Endodermal cell (in vitro differentiated cells): ENCODE measurements around the gene CCDC57. TPM values are rescaled to one million over a fixed set of nuclear protein-coding genes. Genes with fewer than 3 reads are reported as not detected.

Experiments
- DNase-seq: peaks from one replicate; pipeline ENCODE4 v3.0.0-alpha.2; 2017
- H3K27ac ChIP-seq: 2 replicates; pipeline ENCODE4 v1.5.1; 2013; ENCODE audit warnings: mild to moderate bottlenecking, low read depth, low read length, moderate library complexity
- H3K27me3 ChIP-seq: 2 replicates; pipeline ENCODE4 v1.6.1; 2013; ENCODE audit warnings: mild to moderate bottlenecking, low read length, moderate library complexity; ENCODE audit not compliant: insufficient read depth, control insufficient read depth, poor library complexity, severe bottlenecking
- H3K36me3 ChIP-seq: 2 replicates; pipeline ENCODE4 v1.7.0; 2013; ENCODE audit warnings: mild to moderate bottlenecking, low read length, moderate library complexity; ENCODE audit not compliant: control insufficient read depth, insufficient read depth
- H3K4me1 ChIP-seq: one replicate; pipeline ENCODE4 v1.7.0; 2013; ENCODE audit warnings: low read length; ENCODE audit not compliant: control insufficient read depth, insufficient read depth
- H3K4me3 ChIP-seq: 2 replicates; pipeline ENCODE4 v1.5.1; 2013; ENCODE audit warnings: mild to moderate bottlenecking, low read length, moderate library complexity
- H3K9ac ChIP-seq: 2 replicates; pipeline ENCODE4 v1.6.1; 2013; ENCODE audit warnings: mild to moderate bottlenecking, low read length, moderate library complexity; ENCODE audit not compliant: poor library complexity, severe bottlenecking; ENCODE audit errors: extremely low read depth
- H3K9me3 ChIP-seq: 2 replicates; pipeline ENCODE4 v1.6.1; 2013; ENCODE audit warnings: mild to moderate bottlenecking, low read length, moderate library complexity; ENCODE audit not compliant: control insufficient read depth
- H3K27ac Mint-ChIP-seq: 2 replicates; pipeline ENCODE4 v1.8.0; 2020; ENCODE audit warnings: mixed read lengths
- H3K27me3 Mint-ChIP-seq: 2 replicates; pipeline ENCODE4 v1.8.0; 2021; ENCODE audit warnings: mild to moderate bottlenecking, mixed read lengths; ENCODE audit not compliant: insufficient read depth
- H3K36me3 Mint-ChIP-seq: 2 replicates; pipeline ENCODE4 v1.8.0; 2020; ENCODE audit warnings: low read depth, mixed read lengths
- H3K4me1 Mint-ChIP-seq: 2 replicates; pipeline ENCODE4 v1.8.0; 2020; ENCODE audit warnings: mixed read lengths
- H3K4me3 Mint-ChIP-seq: 2 replicates; pipeline ENCODE4 v1.8.0; 2020; ENCODE audit warnings: mild to moderate bottlenecking, moderate library complexity, mixed read lengths
- H3K9me3 Mint-ChIP-seq: 2 replicates; pipeline ENCODE4 v1.8.0; 2020; ENCODE audit warnings: mild to moderate bottlenecking, mixed read lengths
- CTCF ChIP-seq: fragments of 200-600 bp; sonication (generic); conservative IDR thresholded peaks from 2 replicates; pipeline ENCODE4 v1.5.0; 2021; ENCODE audit warnings: antibody characterized with exemption, mild to moderate bottlenecking
- WGBS, 2 experiments: methylation state at CpG; one replicate each; pipeline versions ENCODE4 v1.1.5 to v1.1.7; 2013; ENCODE audit warnings: missing lambda C conversion rate in 2 of 2, mixed read lengths in 1 of 2; ENCODE audit not compliant: insufficient coverage in 1 of 2, insufficient read length in 1 of 2; 5-methylcytosine and 5-hydroxymethylcytosine counted together
- total RNA-seq, 2 donors: library from RNA; stranded (reverse); fragmentation: NEBNext Ultra II Directional in 1 of 2; extraction: Animal tissue kit (Norgen Biotek cat#: 25700) in 1 of 2; gene quantifications; 2 replicates in 1 of 2; 3 replicates in 1 of 2; pipeline ENCODE4 v1.2.1, GENCODE V29; 2021

CCDC57 gene
- total RNA-seq, 2 donors from 2014 or later, result 61.8 to 82.8 TPM

DNA sequence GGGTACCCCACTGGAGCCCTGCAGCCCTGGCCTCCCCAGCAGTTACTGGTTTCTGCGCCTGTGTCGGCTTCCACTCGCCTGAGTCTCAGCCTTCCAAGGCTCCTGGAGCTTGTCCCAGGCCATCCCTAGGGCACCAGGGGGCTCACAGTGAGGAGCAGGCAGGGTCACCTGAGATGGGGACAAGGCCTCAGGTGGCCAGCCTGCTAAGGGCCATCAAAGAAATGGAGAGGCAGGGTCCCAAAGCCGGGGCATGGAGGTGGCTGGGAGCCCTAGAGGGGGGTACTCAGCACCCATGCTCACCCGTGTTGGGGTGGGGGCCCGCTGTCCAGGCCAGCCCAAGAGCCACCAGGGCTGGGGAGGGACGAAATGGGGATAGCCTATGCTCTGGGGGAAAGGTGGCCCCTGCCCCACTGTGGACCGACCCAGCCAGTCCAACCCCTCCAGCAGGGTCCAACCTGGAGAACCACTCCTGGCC lies 115.9 kb downstream of the CCDC57 start:
- peaks cover 19% of the 10 kb centered on the region for H3K4me1 Mint-ChIP-seq
- peak overlapping the region; percentile 67 for H3K9ac ChIP-seq
- peak overlapping the region; percentile 49 for H3K27ac ChIP-seq
- peaks cover 39% of the 10 kb centered on the region for H3K36me3 ChIP-seq
- H3K4me1 ChIP-seq, result peaks cover 17% of the 10 kb centered on the region
- 56% methylated on average over 8 of the region's 8 CpGs; no CpG with 5 or more reads in 1 of the 2 experiments for WGBS, 2 experiments
- no peak for TF ChIP-seq CTCF
- DNase-seq, result no peak
- peak overlapping the region; percentile 88 for H3K4me3 ChIP-seq
- H3K27ac Mint-ChIP-seq, result no peak overlapping the region
- peak overlapping the region; percentile 68 for H3K4me3 Mint-ChIP-seq
- no peaks in the 10 kb centered on the region for H3K9me3 Mint-ChIP-seq
- H3K36me3 Mint-ChIP-seq, result peaks cover 13% of the 10 kb centered on the region
- H3K9me3 ChIP-seq, result no peaks in the 10 kb centered on the region
- H3K27me3 ChIP-seq, result no peaks in the 10 kb centered on the region
- H3K27me3 Mint-ChIP-seq, result no peaks in the 10 kb centered on the region

DNA sequence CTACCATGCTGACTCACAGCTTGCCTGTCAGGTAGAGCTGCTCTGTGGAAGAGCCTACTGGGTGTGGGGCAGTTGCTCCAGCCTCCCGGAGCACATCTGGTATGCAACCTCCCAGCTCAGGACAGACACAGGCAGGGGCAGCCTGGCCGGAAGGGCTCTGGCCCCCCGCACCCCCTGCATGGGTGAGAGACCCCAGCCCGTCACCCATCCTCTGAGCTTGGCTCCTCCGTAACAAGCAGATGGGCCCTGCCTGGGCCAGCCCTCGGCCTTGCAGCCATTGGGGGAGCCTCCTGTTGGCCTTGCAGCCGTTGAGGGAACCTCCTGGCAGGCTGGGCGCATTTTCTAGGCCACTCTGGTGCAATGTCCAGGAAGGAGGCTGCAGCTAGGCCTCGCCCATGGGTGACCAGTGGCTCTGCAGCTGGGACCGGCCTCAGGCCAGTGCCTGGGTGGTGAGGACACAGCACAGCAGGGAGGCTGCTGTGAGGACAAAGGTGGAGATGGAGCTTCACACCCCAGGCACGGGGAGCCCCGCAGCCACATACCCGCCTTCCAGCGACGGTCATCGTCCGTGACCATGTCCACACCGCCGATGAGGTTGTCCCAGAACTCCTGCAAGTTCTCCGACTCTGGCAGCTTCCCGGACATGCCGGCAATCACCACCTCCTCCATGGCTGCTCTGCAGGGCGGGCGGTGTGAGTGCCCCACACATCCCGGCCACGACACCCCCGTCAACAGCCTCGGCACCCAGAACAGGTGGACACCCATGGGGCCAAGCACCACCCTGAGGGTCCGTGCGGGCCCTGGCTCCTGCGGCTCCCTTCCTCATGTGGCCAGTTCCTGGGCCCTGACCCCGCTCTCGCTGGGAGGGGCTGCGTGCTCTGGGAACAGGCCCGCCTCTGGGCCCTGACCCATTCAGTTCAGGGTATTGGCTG lies 116.6 kb downstream of the CCDC57 start:
- H3K36me3 Mint-ChIP-seq, result peaks cover 17% of the 10 kb centered on the region
- no peaks in the 10 kb centered on the region for H3K27me3 Mint-ChIP-seq
- H3K4me1 Mint-ChIP-seq, result peaks cover 15% of the 10 kb centered on the region
- no peak overlapping the region for H3K27ac Mint-ChIP-seq
- no peaks in the 10 kb centered on the region for H3K27me3 ChIP-seq
- peaks cover 43% of the 10 kb centered on the region for H3K36me3 ChIP-seq
- H3K9me3 ChIP-seq, result no peaks in the 10 kb centered on the region
- H3K4me3 ChIP-seq, result peak overlapping the region; percentile 88
- WGBS, 2 experiments, result 86 to 93% methylated on average over 26 to 35 of the region's 35 CpGs
- no peak for TF ChIP-seq CTCF
- DNase-seq, result no peak
- peak overlapping the region; percentile 68 for H3K4me3 Mint-ChIP-seq
- peak overlapping the region; percentile 17 for H3K27ac ChIP-seq
- no peaks in the 10 kb centered on the region for H3K9me3 Mint-ChIP-seq
- H3K9ac ChIP-seq, result peak overlapping the region; percentile 67
- H3K4me1 ChIP-seq, result peaks cover 17% of the 10 kb centered on the region

- no peak overlapping the region for H3K9ac ChIP-seq
- peak overlapping the region; percentile 68 for H3K4me3 Mint-ChIP-seq
- TF ChIP-seq CTCF, result no peak
- 93 to 95% methylated on average over 27 to 37 of the region's 37 CpGs for WGBS, 2 experiments
- H3K36me3 Mint-ChIP-seq, result peaks cover 22% of the 10 kb centered on the region
- no peak overlapping the region for H3K27ac Mint-ChIP-seq
- H3K27me3 ChIP-seq, result no peaks in the 10 kb centered on the region
- no peaks in the 10 kb centered on the region for H3K9me3 Mint-ChIP-seq
- no peaks in the 10 kb centered on the region for H3K9me3 ChIP-seq
- H3K27ac ChIP-seq, result no peak overlapping the region
- H3K36me3 ChIP-seq, result peaks cover 49% of the 10 kb centered on the region
- H3K4me1 ChIP-seq, result peaks cover 17% of the 10 kb centered on the region
- peak overlapping the region; percentile 45 for H3K4me3 ChIP-seq
- H3K4me1 Mint-ChIP-seq, result peaks cover 9% of the 10 kb centered on the region
- H3K27me3 Mint-ChIP-seq, result no peaks in the 10 kb centered on the region
- no peak for DNase-seq
Measured at GRCh38 chr17:82094931-82095776, 117.5 kb downstream of the CCDC57 start.
